Measurements from ENCODE around the gene DHFR.

DHFR gene

GRCh38 chr5:80625230-80625629, 29.6 kb downstream of the DHFR start:
- Histone ChIP-seq H3K9ac (ENCODE audit: low read length in 2 of 2) (no peak overlapping the region), H3K27me3 (ENCODE audit: control insufficient read depth in 1 of 2, insufficient read depth in 2 of 2, low read length in 2 of 2) (no peaks in the 10 kb centered on the region), H3K4me1 (ENCODE audit: control insufficient read depth, insufficient read depth, low read length) (no peaks in the 10 kb centered on the region), H3K9me3 (ENCODE audit: control insufficient read depth in 2 of 2, low read length in 2 of 2) (no peaks in the 10 kb centered on the region), H3K4me3 (ENCODE audit: low read length in 2 of 2) (no peak overlapping the region), H3K27ac (ENCODE audit: low read length) (no peak overlapping the region), H3K36me3 (ENCODE audit: control insufficient read depth in 2 of 2, insufficient read depth in 2 of 2, low read length in 2 of 2) (peaks cover 0 to 3% of the 10 kb centered on the region in 2 donors)

GRCh38 chr5:80623999-80624398, 30.8 kb downstream of the DHFR start:
- Histone ChIP-seq H3K27ac (ENCODE audit: low read length) (no peak overlapping the region), H3K9ac (ENCODE audit: low read length in 2 of 2) (no peak overlapping the region), H3K9me3 (ENCODE audit: control insufficient read depth in 2 of 2, low read length in 2 of 2) (no peaks in the 10 kb centered on the region), H3K4me1 (ENCODE audit: control insufficient read depth, insufficient read depth, low read length) (no peaks in the 10 kb centered on the region), H3K36me3 (ENCODE audit: control insufficient read depth in 2 of 2, insufficient read depth in 2 of 2, low read length in 2 of 2) (no peaks in the 10 kb centered on the region), H3K4me3 (ENCODE audit: low read length in 2 of 2) (no peak overlapping the region), H3K27me3 (ENCODE audit: control insufficient read depth in 1 of 2, insufficient read depth in 2 of 2, low read length in 2 of 2) (no peaks in the 10 kb centered on the region)

- H3K27me3 ChIP-seq (ENCODE audit: control insufficient read depth in 1 of 2, insufficient read depth in 2 of 2, low read length in 2 of 2), result no peaks in the 10 kb centered on the region
- H3K9me3 ChIP-seq (ENCODE audit: control insufficient read depth in 2 of 2, low read length in 2 of 2), result no peaks in the 10 kb centered on the region
Observed at GRCh38 chr5:80622756-80623155, 32.0 kb downstream of the DHFR start.

DNA sequence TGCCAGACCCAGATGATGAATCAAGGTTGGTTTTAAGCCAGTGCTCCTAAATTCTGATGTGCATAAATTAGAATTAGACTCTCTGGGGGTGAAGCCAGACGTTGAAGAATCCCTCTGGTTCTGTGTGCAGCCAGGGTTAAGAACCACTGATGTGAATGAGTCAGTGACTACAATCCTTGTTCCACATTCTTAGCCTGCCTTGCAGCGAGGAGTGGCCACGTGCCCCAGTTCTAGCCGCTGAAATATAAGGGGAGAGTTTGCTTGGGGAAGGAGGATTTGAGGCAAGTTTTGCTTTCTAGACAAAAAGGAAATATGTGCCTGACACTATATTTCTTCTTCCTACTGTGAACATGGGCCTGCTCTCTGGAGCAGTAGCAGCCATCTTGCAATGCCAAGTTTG, 34.6 kb downstream of the DHFR start:
- H3K27ac ChIP-seq (ENCODE audit: low read length), result no peak overlapping the region

More at GRCh38 chr5:80622756-80623155, 32.0 kb downstream of the DHFR start:
- H3K4me1 ChIP-seq (ENCODE audit: control insufficient read depth, insufficient read depth, low read length), result no peaks in the 10 kb centered on the region
- H3K4me3 ChIP-seq (ENCODE audit: low read length in 2 of 2), result no peak overlapping the region
- H3K27ac ChIP-seq (ENCODE audit: low read length), result no peak overlapping the region
- H3K9ac ChIP-seq (ENCODE audit: low read length in 2 of 2), result no peak overlapping the region
- H3K36me3 ChIP-seq (ENCODE audit: control insufficient read depth in 2 of 2, insufficient read depth in 2 of 2, low read length in 2 of 2), result no peaks in the 10 kb centered on the region

GRCh38 chr5:80619086-80619485, 35.7 kb downstream of the DHFR start:
- Histone ChIP-seq H3K9ac (ENCODE audit: low read length in 2 of 2) (no peak overlapping the region), H3K4me3 (ENCODE audit: low read length in 2 of 2) (no peak overlapping the region), H3K4me1 (ENCODE audit: control insufficient read depth, insufficient read depth, low read length) (no peaks in the 10 kb centered on the region), H3K9me3 (ENCODE audit: control insufficient read depth in 2 of 2, low read length in 2 of 2) (no peaks in the 10 kb centered on the region), H3K27ac (ENCODE audit: low read length) (no peak overlapping the region), H3K27me3 (ENCODE audit: control insufficient read depth in 1 of 2, insufficient read depth in 2 of 2, low read length in 2 of 2) (no peaks in the 10 kb centered on the region), H3K36me3 (ENCODE audit: control insufficient read depth in 2 of 2, insufficient read depth in 2 of 2, low read length in 2 of 2) (no peaks in the 10 kb centered on the region)

More for the DNA sequence above, 34.6 kb downstream of the DHFR start:
- H3K9me3 ChIP-seq (ENCODE audit: control insufficient read depth in 2 of 2, low read length in 2 of 2), result no peaks in the 10 kb centered on the region
- H3K27me3 ChIP-seq (ENCODE audit: control insufficient read depth in 1 of 2, insufficient read depth in 2 of 2, low read length in 2 of 2), result no peaks in the 10 kb centered on the region
- no peak overlapping the region for H3K9ac ChIP-seq (ENCODE audit: low read length in 2 of 2)
- no peak overlapping the region for H3K4me3 ChIP-seq (ENCODE audit: low read length in 2 of 2)
- H3K4me1 ChIP-seq (ENCODE audit: control insufficient read depth, insufficient read depth, low read length), result no peaks in the 10 kb centered on the region
- H3K36me3 ChIP-seq (ENCODE audit: control insufficient read depth in 2 of 2, insufficient read depth in 2 of 2, low read length in 2 of 2), result no peaks in the 10 kb centered on the region

- Histone ChIP-seq H3K4me3 (ENCODE audit: low read length in 2 of 2) (no peak overlapping the region), H3K9me3 (ENCODE audit: control insufficient read depth in 2 of 2, low read length in 2 of 2) (no peaks in the 10 kb centered on the region), H3K27ac (ENCODE audit: low read length) (no peak overlapping the region), H3K4me1 (ENCODE audit: control insufficient read depth, insufficient read depth, low read length) (no peaks in the 10 kb centered on the region), H3K27me3 (ENCODE audit: control insufficient read depth in 1 of 2, insufficient read depth in 2 of 2, low read length in 2 of 2) (no peaks in the 10 kb centered on the region), H3K9ac (ENCODE audit: low read length in 2 of 2) (no peak overlapping the region), H3K36me3 (ENCODE audit: control insufficient read depth in 2 of 2, insufficient read depth in 2 of 2, low read length in 2 of 2) (no peaks in the 10 kb centered on the region)
Observed at GRCh38 chr5:80618438-80618837, 36.3 kb downstream of the DHFR start.

DNA sequence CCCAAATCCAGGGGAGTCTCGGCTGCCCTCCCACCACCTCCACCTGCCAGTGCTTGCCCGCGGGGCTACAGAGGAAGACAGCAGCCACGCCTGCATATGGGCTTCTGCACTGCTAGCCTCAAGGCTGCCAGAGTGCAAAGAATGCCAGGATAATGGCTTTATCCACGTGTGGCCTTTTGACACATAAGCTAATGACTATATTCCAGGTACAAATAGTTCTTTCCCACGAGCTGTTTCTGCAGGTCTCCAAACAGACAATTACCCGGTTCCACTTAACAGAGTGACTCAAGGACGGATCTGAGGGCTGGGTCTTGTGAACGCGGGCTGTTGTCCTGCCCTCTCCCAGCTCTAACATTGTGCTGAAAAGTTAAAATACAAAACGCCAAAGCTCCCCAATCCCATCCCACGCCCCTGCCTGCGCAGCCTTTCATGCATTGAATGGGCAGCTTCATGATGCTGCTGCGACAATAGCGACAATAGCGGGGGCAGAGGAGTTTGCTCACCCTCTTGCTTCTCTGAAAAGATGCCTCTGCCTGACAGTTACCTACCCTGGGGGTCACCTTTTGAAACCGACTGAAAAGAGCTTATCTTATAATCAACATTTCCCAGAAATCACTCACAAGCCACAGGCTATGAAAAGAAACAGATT, 39.4 kb downstream of the DHFR start:
- no peaks in the 10 kb centered on the region for H3K27me3 ChIP-seq (ENCODE audit: control insufficient read depth in 1 of 2, insufficient read depth in 2 of 2, low read length in 2 of 2)
- no peaks in the 10 kb centered on the region for H3K36me3 ChIP-seq (ENCODE audit: control insufficient read depth in 2 of 2, insufficient read depth in 2 of 2, low read length in 2 of 2)
- no peak overlapping the region for H3K4me3 ChIP-seq (ENCODE audit: low read length in 2 of 2)
- H3K4me1 ChIP-seq (ENCODE audit: control insufficient read depth, insufficient read depth, low read length), result no peaks in the 10 kb centered on the region
- H3K9ac ChIP-seq (ENCODE audit: low read length in 2 of 2), result no peak overlapping the region
- no peaks in the 10 kb centered on the region for H3K9me3 ChIP-seq (ENCODE audit: control insufficient read depth in 2 of 2, low read length in 2 of 2)
- no peak overlapping the region for H3K27ac ChIP-seq (ENCODE audit: low read length)

DNA sequence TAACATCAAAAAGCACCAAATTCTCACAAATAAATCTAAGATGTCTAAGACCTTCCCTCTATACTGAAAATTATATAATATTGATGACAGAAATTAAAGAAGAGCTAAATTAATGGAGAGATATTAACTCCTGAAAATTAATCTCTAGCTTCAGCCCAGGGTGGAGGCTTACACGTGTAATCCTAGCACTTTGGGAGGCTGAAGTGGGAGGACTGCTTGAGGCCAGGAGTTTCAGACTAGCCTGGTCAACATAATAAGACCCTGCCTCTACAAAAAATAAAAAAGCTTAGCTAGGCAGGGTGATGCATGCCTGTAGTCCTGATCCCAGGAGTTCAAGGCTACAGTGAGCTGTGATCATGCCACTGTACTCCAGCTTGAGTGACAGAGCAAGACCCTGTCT, 45.1 kb downstream of the DHFR start:
- no peaks in the 10 kb centered on the region for H3K27me3 ChIP-seq (ENCODE audit: control insufficient read depth in 1 of 2, insufficient read depth in 2 of 2, low read length in 2 of 2)
- no peaks in the 10 kb centered on the region for H3K36me3 ChIP-seq (ENCODE audit: control insufficient read depth in 2 of 2, insufficient read depth in 2 of 2, low read length in 2 of 2)
- H3K9me3 ChIP-seq (ENCODE audit: control insufficient read depth in 2 of 2, low read length in 2 of 2), result peaks cover 0 to 8% of the 10 kb centered on the region in 2 donors
- H3K27ac ChIP-seq (ENCODE audit: low read length), result no peak overlapping the region
- no peak overlapping the region for H3K9ac ChIP-seq (ENCODE audit: low read length in 2 of 2)
- H3K4me3 ChIP-seq (ENCODE audit: low read length in 2 of 2), result no peak overlapping the region
- no peaks in the 10 kb centered on the region for H3K4me1 ChIP-seq (ENCODE audit: control insufficient read depth, insufficient read depth, low read length)

- no peaks in the 10 kb centered on the region for H3K36me3 ChIP-seq (ENCODE audit: control insufficient read depth in 2 of 2, insufficient read depth in 2 of 2, low read length in 2 of 2)
- H3K4me1 ChIP-seq (ENCODE audit: control insufficient read depth, insufficient read depth, low read length), result no peaks in the 10 kb centered on the region
- H3K9me3 ChIP-seq (ENCODE audit: control insufficient read depth in 2 of 2, low read length in 2 of 2), result peaks cover 0 to 8% of the 10 kb centered on the region in 2 donors
- no peak overlapping the region for H3K27ac ChIP-seq (ENCODE audit: low read length)
- no peak overlapping the region for H3K4me3 ChIP-seq (ENCODE audit: low read length in 2 of 2)
- H3K27me3 ChIP-seq (ENCODE audit: control insufficient read depth in 1 of 2, insufficient read depth in 2 of 2, low read length in 2 of 2), result no peaks in the 10 kb centered on the region
- no peak overlapping the region for H3K9ac ChIP-seq (ENCODE audit: low read length in 2 of 2)
Observed at GRCh38 chr5:80608731-80609130, 46.1 kb downstream of the DHFR start.

DNA sequence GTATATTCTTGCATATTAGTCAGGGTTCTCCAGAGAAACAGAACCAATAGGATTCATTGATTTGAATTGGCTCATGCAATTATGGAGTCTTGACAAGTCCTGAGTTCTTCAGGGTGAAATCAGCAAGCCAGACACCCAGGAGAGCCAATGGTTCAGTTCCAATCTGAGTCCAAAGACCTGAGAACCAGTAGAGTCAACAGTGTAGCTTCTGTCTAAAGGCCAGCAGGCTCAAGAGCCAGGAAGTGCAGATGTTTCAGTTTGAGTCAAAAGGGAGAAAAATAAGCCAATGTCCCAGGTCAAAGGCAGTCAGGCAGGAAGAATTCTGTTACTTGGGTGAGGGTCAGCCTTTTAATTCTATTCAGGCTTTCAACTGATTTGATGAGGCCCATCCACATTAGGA, 47.0 kb downstream of the DHFR start:
- Histone ChIP-seq H3K27ac (ENCODE audit: low read length) (no peak overlapping the region), H3K4me3 (ENCODE audit: low read length in 2 of 2) (no peak overlapping the region), H3K9ac (ENCODE audit: low read length in 2 of 2) (no peak overlapping the region), H3K27me3 (ENCODE audit: control insufficient read depth in 1 of 2, insufficient read depth in 2 of 2, low read length in 2 of 2) (no peaks in the 10 kb centered on the region), H3K36me3 (ENCODE audit: control insufficient read depth in 2 of 2, insufficient read depth in 2 of 2, low read length in 2 of 2) (no peaks in the 10 kb centered on the region), H3K9me3 (ENCODE audit: control insufficient read depth in 2 of 2, low read length in 2 of 2) (peaks cover 0 to 8% of the 10 kb centered on the region in 2 donors), H3K4me1 (ENCODE audit: control insufficient read depth, insufficient read depth, low read length) (no peaks in the 10 kb centered on the region)

- H3K9ac ChIP-seq (ENCODE audit: low read length in 2 of 2), result no peak overlapping the region
- H3K4me3 ChIP-seq (ENCODE audit: low read length in 2 of 2), result no peak overlapping the region
- H3K27ac ChIP-seq (ENCODE audit: low read length), result no peak overlapping the region
- H3K27me3 ChIP-seq (ENCODE audit: control insufficient read depth in 1 of 2, insufficient read depth in 2 of 2, low read length in 2 of 2), result no peaks in the 10 kb centered on the region
- H3K4me1 ChIP-seq (ENCODE audit: control insufficient read depth, insufficient read depth, low read length), result no peaks in the 10 kb centered on the region
- H3K36me3 ChIP-seq (ENCODE audit: control insufficient read depth in 2 of 2, insufficient read depth in 2 of 2, low read length in 2 of 2), result no peaks in the 10 kb centered on the region
- H3K9me3 ChIP-seq (ENCODE audit: control insufficient read depth in 2 of 2, low read length in 2 of 2), result peaks cover 0 to 8% of the 10 kb centered on the region in 2 donors
Observed at GRCh38 chr5:80607343-80607742, 47.4 kb downstream of the DHFR start.
